WTC11 (cell line): ENCODE results near the gene BMP8B. TPM values are rescaled to one million over a fixed set of nuclear protein-coding genes. Genes with fewer than 3 reads are reported as not detected.
"Not testable (repeated sequence)": the region's sequence is repeated elsewhere in the genome, so short reads cannot be mapped to it uniquely, and the experiment has no call there.

Experiments used
- ATAC-seq: fragments of 200-7000 bp; cut with Tn5 transposase; 2 replicates; pipeline ENCODE4 v1.10.0; 2021; ENCODE audit warnings: mild to moderate bottlenecking, moderate library complexity
- CTCF ChIA-PET: fragments of 300-600 bp; sonication (Branson Sonifier 250); formaldehyde crosslinking; loops from one replicate; lab custom pipeline; 2021; ENCODE audit warnings: antibody characterized with exemption; lab: Charles Lee
- POLR2A ChIA-PET: fragments of 350-600 bp; sonication (Branson Sonifier 250); formaldehyde crosslinking; loops from one replicate; lab custom pipeline; 2021; ENCODE audit warnings: antibody characterized with exemption; lab: Charles Lee
- DNase-seq: peaks from one replicate; pipeline ENCODE4 v3.0.0; 2021; ENCODE audit warnings: low spot score
- H3K27ac Mint-ChIP-seq: 2 replicates; pipeline ENCODE4 v1.8.0; 2021; ENCODE audit warnings: mixed read lengths
- H3K27me3 Mint-ChIP-seq: 2 replicates; pipeline ENCODE4 v1.8.0; 2021; ENCODE audit warnings: low read depth, mild to moderate bottlenecking, moderate library complexity, mixed read lengths
- H3K36me3 Mint-ChIP-seq: 2 replicates; pipeline ENCODE4 v1.8.0; 2021; ENCODE audit warnings: mixed read lengths
- H3K4me1 Mint-ChIP-seq: 2 replicates; pipeline ENCODE4 v1.8.0; 2022; ENCODE audit warnings: mixed read lengths
- H3K4me3 Mint-ChIP-seq: 2 replicates; pipeline ENCODE4 v1.8.0; 2021; ENCODE audit warnings: mild to moderate bottlenecking, moderate library complexity, mixed read lengths
- H3K9me3 Mint-ChIP-seq: 2 replicates; pipeline ENCODE4 v1.8.0; 2021; ENCODE audit warnings: mixed read lengths
- AR ChIP-seq: fragments of 250-450 bp; sonication (Bioruptor Pico); IDR thresholded peaks from 2 replicates; pipeline ENCODE4 v1.9.0; 2021; ENCODE audit warnings: mild to moderate bottlenecking
- ATF3 ChIP-seq: sonication (generic); formaldehyde crosslinking; conservative IDR thresholded peaks from 2 replicates; pipeline ENCODE4 v1.8.1; 2022; ENCODE audit warnings: mild to moderate bottlenecking, missing genetic modification reagents
- CDX4 ChIP-seq: fragments of 250-450 bp; sonication (Bioruptor Pico); IDR thresholded peaks from 2 replicates; pipeline ENCODE4 v1.9.0; 2021; ENCODE audit warnings: moderate library complexity, mild to moderate bottlenecking, inconsistent platforms, borderline replicate concordance
- CREM ChIP-seq: sonication (generic); formaldehyde crosslinking; IDR thresholded peaks from 2 replicates; pipeline ENCODE4 v1.8.1; 2022; ENCODE audit warnings: mild to moderate bottlenecking, missing genetic modification reagents, moderate library complexity
- ESRRA ChIP-seq: sonication (generic); formaldehyde crosslinking; IDR thresholded peaks from 2 replicates; pipeline ENCODE4 v1.8.1; 2022; ENCODE audit warnings: mild to moderate bottlenecking, missing genetic modification reagents, borderline replicate concordance
- HMGXB4 ChIP-seq: sonication (generic); formaldehyde crosslinking; IDR thresholded peaks from 2 replicates; pipeline ENCODE4 v1.8.1; 2023; ENCODE audit warnings: mild to moderate bottlenecking, moderate library complexity, missing genetic modification reagents
- NFE2L1 ChIP-seq: sonication (generic); formaldehyde crosslinking; IDR thresholded peaks from 2 replicates; pipeline ENCODE4 v1.8.1; 2023; ENCODE audit warnings: missing genetic modification reagents
- PRDM15 ChIP-seq: sonication (generic); formaldehyde crosslinking; IDR thresholded peaks from 2 replicates; pipeline ENCODE4 v1.8.0; 2022; ENCODE audit warnings: missing genetic modification reagents
- SMAD4 ChIP-seq: sonication (generic); formaldehyde crosslinking; IDR thresholded peaks from 2 replicates; pipeline ENCODE4 v1.8.0; 2022; ENCODE audit warnings: mild to moderate bottlenecking, missing genetic modification reagents
- TCF7 ChIP-seq: sonication (generic); formaldehyde crosslinking; IDR thresholded peaks from 2 replicates; pipeline ENCODE4 v1.8.0; 2022; ENCODE audit warnings: mild to moderate bottlenecking, low read depth, missing genetic modification reagents, moderate library complexity
- USF1 ChIP-seq: sonication (generic); formaldehyde crosslinking; IDR thresholded peaks from 2 replicates; pipeline ENCODE4 v1.8.0; 2022; ENCODE audit warnings: mild to moderate bottlenecking, missing genetic modification reagents
- ZNF416 ChIP-seq: fragments of 250-450 bp; sonication (Bioruptor Pico); IDR thresholded peaks from 2 replicates; pipeline ENCODE4 v1.9.0; 2021; ENCODE audit warnings: mild to moderate bottlenecking, inconsistent platforms
- ZNF425 ChIP-seq: fragments of 250-450 bp; sonication (Bioruptor Pico); conservative IDR thresholded peaks from 2 replicates; pipeline ENCODE4 v1.9.0; 2021; ENCODE audit warnings: mild to moderate bottlenecking
- total RNA-seq: library from RNA; stranded (reverse); gene quantifications from 3 replicates; pipeline ENCODE4 v1.2.3, GENCODE V29; 2021

Gene BMP8B
- total RNA-seq, 1 experiment from 2014 or later, result 0.74 TPM

- TF ChIP-seq HMGXB4 (CRISPR knock-in tag) (no peak), ZNF416 (CRISPR knock-in tag) (no peak), NFE2L1 (CRISPR knock-in tag) (no peak), CREM (CRISPR knock-in tag) (no peak)
Observed at GRCh38 chr1:39825432-39825941, 36.8 kb upstream of the BMP8B start (continued).

- ATAC-seq, H3K4me3 Mint-ChIP-seq, H3K27me3 Mint-ChIP-seq, H3K27ac Mint-ChIP-seq, H3K36me3 Mint-ChIP-seq, DNase-seq, H3K4me1 Mint-ChIP-seq, POLR2A ChIA-PET: not testable (repeated sequence)
- H3K9me3 Mint-ChIP-seq, result peaks cover 13% of the 10 kb centered on the region
- CTCF ChIA-PET, result interaction anchor here (0.6 to 1.2 kb wide), 2 partner anchors 10 to 96 kb away, joined by 3 read pairs; no protein-coding TSS in a partner anchor
Observed at GRCh38 chr1:39823450-39823849, 34.8 kb upstream of the BMP8B start.

- H3K4me1 Mint-ChIP-seq, result peaks cover 3% of the 10 kb centered on the region; the same call in 1 of the 2 replicates
- no peak for ATAC-seq
- peaks cover 13% of the 10 kb centered on the region for H3K9me3 Mint-ChIP-seq
- no peak overlapping the region for H3K27ac Mint-ChIP-seq
- peaks cover 5% of the 10 kb centered on the region; the same call in 1 of the 2 replicates for H3K27me3 Mint-ChIP-seq
- POLR2A ChIA-PET, result interaction anchor here (0.6 kb wide), 2 partner anchors 77 to 159 kb away, joined by 3 read pairs; no protein-coding TSS in a partner anchor
- no peak for DNase-seq
- CTCF ChIA-PET, result interaction anchor here (0.6 to 2.1 kb wide), 7 partner anchors 22 to 845 kb away, joined by 3 to 15 read pairs (median 5); partner anchors contain the start of gene MYCL
- H3K4me3 Mint-ChIP-seq, result no peak overlapping the region
- TF ChIP-seq SMAD4 (CRISPR knock-in tag), result no peak
- no peak for TF ChIP-seq CDX4 (CRISPR knock-in tag)
- TF ChIP-seq AR (CRISPR knock-in tag), result no peak
- no peak for TF ChIP-seq USF1 (CRISPR knock-in tag)
- TF ChIP-seq ATF3 (CRISPR knock-in tag), result no peak
- TF ChIP-seq HMGXB4 (CRISPR knock-in tag), result no peak
- no peak for TF ChIP-seq ZNF425 (CRISPR knock-in tag)
- no peak for TF ChIP-seq PRDM15 (CRISPR knock-in tag)
- no peak for TF ChIP-seq ESRRA (CRISPR knock-in tag)
- TF ChIP-seq TCF7 (CRISPR knock-in tag), result no peak
- no peaks in the 10 kb centered on the region for H3K36me3 Mint-ChIP-seq
Observed at GRCh38 chr1:39822146-39822545, 33.5 kb upstream of the BMP8B start.
